BE2C (cell line): ENCODE measurements around the gene HS2ST1.

Source experiments
- DNase-seq: peaks from one replicate; pipeline ENCODE4 v3.0.0-alpha.2; 2020
- H3K27me3 ChIP-seq: fragments of 250-450 bp; sonication (Bioruptor Pico); 2 replicates; pipeline ENCODE4 v1.5.1; 2020; ENCODE audit warnings: mild to moderate bottlenecking
- H3K36me3 ChIP-seq: fragments of 250-450 bp; sonication (Bioruptor Pico); 2 replicates; pipeline ENCODE4 v1.5.1; 2020; ENCODE audit warnings: mild to moderate bottlenecking
- H3K4me1 ChIP-seq: fragments of 250-450 bp; sonication (Bioruptor Pico); 2 replicates; pipeline ENCODE4 v1.5.1; 2020
- H3K4me3 ChIP-seq: 2 replicates; pipeline ENCODE4 v1.5.1; 2011; ENCODE audit warnings: low read depth, low read length
- H3K9me3 ChIP-seq: fragments of 250-450 bp; sonication (Bioruptor Pico); 2 replicates; pipeline ENCODE4 v1.5.1; 2020
- CTCF ChIP-seq: IDR thresholded peaks from 2 replicates; pipeline ENCODE4 v1.5.1; 2012; ENCODE audit warnings: mild to moderate bottlenecking, low read depth, low read length

HS2ST1 gene

GRCh38 chr1:87151500-87152421 lies 237.3 kb downstream of the HS2ST1 start:
- no peaks in the 10 kb centered on the region for H3K36me3 ChIP-seq
- no peak for DNase-seq
- no peak overlapping the region for H3K4me3 ChIP-seq
- no peaks in the 10 kb centered on the region for H3K27me3 ChIP-seq
- peaks cover 11% of the 10 kb centered on the region for H3K4me1 ChIP-seq
- no peak for TF ChIP-seq CTCF
- no peaks in the 10 kb centered on the region for H3K9me3 ChIP-seq

GRCh38 chr1:87154384-87154783 lies 239.9 kb downstream of the HS2ST1 start:
- H3K27me3 ChIP-seq, result no peaks in the 10 kb centered on the region
- TF ChIP-seq CTCF, result no peak
- H3K4me1 ChIP-seq, result peaks cover 8% of the 10 kb centered on the region

GRCh38 chr1:87155170-87155569 lies 240.7 kb downstream of the HS2ST1 start:
- peaks cover 6% of the 10 kb centered on the region; the same call in 1 of the 2 replicates for H3K4me1 ChIP-seq
- DNase-seq, result no peak
- no peaks in the 10 kb centered on the region for H3K27me3 ChIP-seq
- H3K9me3 ChIP-seq, result no peaks in the 10 kb centered on the region
- TF ChIP-seq CTCF, result no peak
- no peaks in the 10 kb centered on the region for H3K36me3 ChIP-seq
- H3K4me3 ChIP-seq, result no peak overlapping the region

More at GRCh38 chr1:87154384-87154783, 239.9 kb downstream of the HS2ST1 start:
- Histone ChIP-seq H3K4me3 (no peak overlapping the region), H3K9me3 (no peaks in the 10 kb centered on the region), H3K36me3 (no peaks in the 10 kb centered on the region)
- DNase-seq, result no peak

GRCh38 chr1:87155648-87156047 lies 241.2 kb downstream of the HS2ST1 start:
- peaks cover 6% of the 10 kb centered on the region; the same call in 1 of the 2 replicates for H3K4me1 ChIP-seq
- TF ChIP-seq CTCF, result no peak
- DNase-seq, result peak; percentile 30
- H3K4me3 ChIP-seq, result peak overlapping the region; percentile 19; the same call in 1 of the 2 replicates
- H3K36me3 ChIP-seq, result no peaks in the 10 kb centered on the region
- H3K27me3 ChIP-seq, result no peaks in the 10 kb centered on the region
- H3K9me3 ChIP-seq, result no peaks in the 10 kb centered on the region

GRCh38 chr1:87156124-87156523 lies 241.7 kb downstream of the HS2ST1 start:
- Histone ChIP-seq H3K4me3 (no peak overlapping the region), H3K27me3 (no peaks in the 10 kb centered on the region), H3K9me3 (no peaks in the 10 kb centered on the region), H3K36me3 (no peaks in the 10 kb centered on the region), H3K4me1 (peaks cover 6% of the 10 kb centered on the region; the same call in 1 of the 2 replicates)
- no peak for DNase-seq
- no peak for TF ChIP-seq CTCF

- H3K4me1 ChIP-seq, result peaks cover 6% of the 10 kb centered on the region; the same call in 1 of the 2 replicates
- DNase-seq, result no peak
- no peaks in the 10 kb centered on the region for H3K36me3 ChIP-seq
- no peaks in the 10 kb centered on the region for H3K9me3 ChIP-seq
- TF ChIP-seq CTCF, result no peak
- no peak overlapping the region for H3K4me3 ChIP-seq
- H3K27me3 ChIP-seq, result no peaks in the 10 kb centered on the region
Measured at GRCh38 chr1:87159378-87159915, 245.0 kb downstream of the HS2ST1 start.
